ENCODE measurements around the gene TBC1D24. TPM values are rescaled to one million over a fixed set of nuclear protein-coding genes. Genes with fewer than 3 reads are reported as not detected.

Gene TBC1D24
- total and polyA plus RNA-seq, 2 donors (not counting 1 experiment from before 2014, with no cell fraction given): 7.1 to 9.4 TPM

DNA sequence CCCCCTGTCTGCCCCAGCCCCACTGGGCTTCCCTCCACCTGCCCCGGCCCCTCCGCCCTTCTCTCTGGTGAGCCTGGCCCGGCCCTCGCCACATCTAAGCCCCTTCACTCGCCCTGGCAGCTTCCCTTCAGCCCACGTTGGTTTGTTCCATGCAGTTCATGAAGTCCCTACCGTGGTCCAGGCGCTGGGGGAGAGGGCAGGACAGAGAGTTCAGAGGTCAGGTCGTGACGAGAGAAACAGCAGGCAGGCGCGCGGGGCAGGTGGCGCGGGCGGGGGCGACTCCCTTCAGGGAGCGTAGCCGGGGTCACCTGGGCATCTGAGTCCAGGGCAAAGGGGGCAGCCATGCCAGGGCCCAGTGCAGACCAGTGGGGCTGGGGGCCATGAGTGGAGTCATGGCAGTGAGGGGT is 23.9 kb upstream of the TBC1D24 start:
- Histone ChIP-seq H3K4me2 (replicated peaks; ENCODE audit: low read depth, low read length, poor library complexity, severe bottlenecking) (no peak overlapping the region), H2AFZ (ENCODE audit: insufficient read depth, low read depth, low read length, poor library complexity, severe bottlenecking) (no peak overlapping the region), H3K4me3 (ENCODE audit: control extremely low read depth in 1 of 5, extremely low read depth in 1 of 5, insufficient read depth in 1 of 5, low read depth in 2 of 5, low read length in 4 of 5) (no peak overlapping the region), H3K79me2 (ENCODE audit: control insufficient read depth, insufficient read depth, low read length) (peaks cover 7% of the 10 kb centered on the region), H4K20me1 (ENCODE audit: control insufficient read depth, insufficient read depth, low read length, poor library complexity, severe bottlenecking) (no peaks in the 10 kb centered on the region), H3K4me1 (ENCODE audit: control insufficient read depth in 2 of 2, insufficient read depth in 2 of 2, low read length in 2 of 2) (no peaks in the 10 kb centered on the region), H3K9me3 (ENCODE audit: control extremely low read depth in 1 of 3, control insufficient read depth in 2 of 3, insufficient read depth in 1 of 3, low read length in 2 of 3) (peaks cover 0 to 2% (median 0%) of the 10 kb centered on the region in 3 donors), H3K27ac (ENCODE audit: low read length in 2 of 2) (no peak overlapping the region), H3K9ac (ENCODE audit: low read length) (no peak overlapping the region), H3K27me3 (replicated peaks in 1 of 4; ENCODE audit: control extremely low read depth in 1 of 4, control insufficient read depth in 3 of 4, insufficient read depth in 4 of 4, low read length in 3 of 4) (no peaks in the 10 kb centered on the region), H3K36me3 (replicated peaks in 1 of 2; ENCODE audit: control extremely low read depth in 1 of 2, control insufficient read depth in 1 of 2, extremely low read depth in 1 of 2, insufficient read depth in 2 of 2, low read length in 1 of 2) (peaks cover 0 to 34% of the 10 kb centered on the region in 2 experiments)
- no peaks in the 10 kb centered on the region for H3K9me3 Mint-ChIP-seq (ENCODE audit: insufficient read depth)
- 95% methylated on average over 19 of the region's 19 CpGs for WGBS (ENCODE audit: insufficient coverage)
- intact Hi-C loops (cut with micrococcal nuclease): no loop called here
- ATAC-seq (ENCODE audit: low read depth): no peak
- ChIA-PET POLR2A (interaction anchor here (0.7 kb wide), 1 partner anchor 14 kb away, joined by 4 read pairs; no protein-coding TSS in a partner anchor), CTCF (interaction anchor here (1.1 kb wide), 1 partner anchor 21 kb away, joined by 3 read pairs; no protein-coding TSS in a partner anchor)
- TF ChIP-seq EZH2 (IDR thresholded peaks at IDR 0.05; ENCODE audit: borderline replicate concordance, insufficient read depth, low read depth, low read length, poor library complexity, severe bottlenecking) (no peak), CTCF (IDR thresholded peaks at IDR 0.05) (no peak)
- no peaks in the 10 kb centered on the region for H3K4me1 Mint-ChIP-seq
- DNase-seq: no peak
- no peak overlapping the region for H3K27ac Mint-ChIP-seq
- no peaks in the 10 kb centered on the region for H3K27me3 Mint-ChIP-seq
- H3K4me3 Mint-ChIP-seq: no peak overlapping the region

- ATAC-seq (ENCODE audit: low read depth): no peak
- H3K4me2 ChIP-seq (replicated peaks; ENCODE audit: low read depth, low read length, poor library complexity, severe bottlenecking): no peak overlapping the region
- H3K27me3 ChIP-seq (replicated peaks in 1 of 4; ENCODE audit: control extremely low read depth in 1 of 4, control insufficient read depth in 3 of 4, insufficient read depth in 4 of 4, low read length in 3 of 4): no peaks in the 10 kb centered on the region
- H3K36me3 ChIP-seq (replicated peaks in 1 of 2; ENCODE audit: control extremely low read depth in 1 of 2, control insufficient read depth in 1 of 2, extremely low read depth in 1 of 2, insufficient read depth in 2 of 2, low read length in 1 of 2): peaks cover 0 to 25% of the 10 kb centered on the region in 2 experiments
- intact Hi-C loops (cut with micrococcal nuclease): no loop called here
- H3K9ac ChIP-seq (ENCODE audit: low read length): no peak overlapping the region
- no peaks in the 10 kb centered on the region for H4K20me1 ChIP-seq (ENCODE audit: control insufficient read depth, insufficient read depth, low read length, poor library complexity, severe bottlenecking)
- ChIA-PET POLR2A (no interaction called here), CTCF (no interaction called here)
- H3K4me3 ChIP-seq (ENCODE audit: control extremely low read depth in 1 of 5, extremely low read depth in 1 of 5, insufficient read depth in 1 of 5, low read depth in 2 of 5, low read length in 4 of 5): no peak overlapping the region
- no peak overlapping the region for H3K27ac ChIP-seq (ENCODE audit: low read length in 2 of 2)
- TF ChIP-seq EZH2 (IDR thresholded peaks at IDR 0.05; ENCODE audit: borderline replicate concordance, insufficient read depth, low read depth, low read length, poor library complexity, severe bottlenecking) (no peak), CTCF (IDR thresholded peaks at IDR 0.05) (no peak)
- H3K4me3 Mint-ChIP-seq: no peak overlapping the region
- no peaks in the 10 kb centered on the region for H3K4me1 Mint-ChIP-seq
- H3K27me3 Mint-ChIP-seq: no peaks in the 10 kb centered on the region
- DNase-seq: no peak
- peaks cover 7% of the 10 kb centered on the region for H3K79me2 ChIP-seq (ENCODE audit: control insufficient read depth, insufficient read depth, low read length)
- H3K9me3 Mint-ChIP-seq (ENCODE audit: insufficient read depth): no peaks in the 10 kb centered on the region
- peaks cover 0 to 2% (median 0%) of the 10 kb centered on the region in 3 donors for H3K9me3 ChIP-seq (ENCODE audit: control extremely low read depth in 1 of 3, control insufficient read depth in 2 of 3, insufficient read depth in 1 of 3, low read length in 2 of 3)
- no peaks in the 10 kb centered on the region for H3K4me1 ChIP-seq (ENCODE audit: control insufficient read depth in 2 of 2, insufficient read depth in 2 of 2, low read length in 2 of 2)
- 98% methylated on average over 18 of the region's 18 CpGs for WGBS (ENCODE audit: insufficient coverage)
- no peak overlapping the region for H3K27ac Mint-ChIP-seq
- H2AFZ ChIP-seq (ENCODE audit: insufficient read depth, low read depth, low read length, poor library complexity, severe bottlenecking): no peak overlapping the region
Observed at GRCh38 chr16:2451851-2452320, 23.0 kb upstream of the TBC1D24 start.

Data from B cell (primary cell).